Endothelial cell of umbilical vein (primary cell): ENCODE data around the gene KCNK1. TPM values are rescaled to one million over a fixed set of nuclear protein-coding genes. Genes with fewer than 3 reads are reported as not detected.

ENCODE experiments used
- BruUV-seq: library from RNA; stranded (reverse); fragments of 400-500 nt; replicated peaks from 2 replicates; lab custom pipeline; 2021; lab: Mats Ljungman, UMichigan
- CTCF ChIA-PET: fragments of 300-600, 350-600 bp; sonication (Branson Sonifier 250); formaldehyde crosslinking; loops from one replicate; lab custom pipeline; 2021; ENCODE audit warnings: antibody characterized with exemption, inconsistent platforms; lab: Charles Lee
- POLR2A ChIA-PET: fragments of 300-600, 350-600 bp; sonication (Branson Sonifier 250); formaldehyde crosslinking; loops from one replicate; lab custom pipeline; 2021; ENCODE audit warnings: antibody characterized with exemption, inconsistent platforms; lab: Charles Lee
- DNase-seq: peaks from one replicate; pipeline ENCODE4 v3.0.0-alpha.2; 2011; ENCODE audit warnings: low read depth, low spot score
- FAIRE-seq: peaks from 2 replicates; lab custom pipeline; 2011; peaks lifted over from hg19 to GRCh38; lab: Jason Lieb, UNC
- H2AFZ ChIP-seq: 2 replicates; pipeline ENCODE4 v1.6.0; 2012; ENCODE audit warnings: low read depth, low read length, control low read depth, inconsistent platforms
- H3K27ac ChIP-seq: 2 replicates; pipeline ENCODE4 v1.5.1; 2011; ENCODE audit warnings: low read depth, mild to moderate bottlenecking, control low read depth, low read length, moderate library complexity; ENCODE audit not compliant: insufficient read depth
- H3K27me3 ChIP-seq, 2 experiments: 2 replicates each; pipeline versions ENCODE4 v1.6.0 to v1.6.1; 2011; ENCODE audit warnings: low read length in 2 of 2, mixed read lengths in 1 of 2; ENCODE audit not compliant: control insufficient read depth in 2 of 2, insufficient read depth in 2 of 2
- H3K36me3 ChIP-seq, 2 experiments: 2 replicates in 1 of 2; 3 replicates in 1 of 2; pipeline ENCODE4 v1.5.1; 2011; ENCODE audit warnings: low read length in 2 of 2, mild to moderate bottlenecking in 1 of 2, moderate library complexity in 1 of 2; ENCODE audit not compliant: control insufficient read depth in 2 of 2, insufficient read depth in 2 of 2; ENCODE audit errors: extremely low read depth in 1 of 2
- H3K4me1 ChIP-seq: 3 replicates; pipeline ENCODE4 v1.5.1; 2011; ENCODE audit warnings: mild to moderate bottlenecking, low read length; ENCODE audit not compliant: control insufficient read depth, insufficient read depth; ENCODE audit errors: extremely low read depth
- H3K4me2 ChIP-seq: 2 replicates; pipeline ENCODE4 v1.6.1; 2011; ENCODE audit warnings: low read length, control low read depth, mixed read lengths; ENCODE audit not compliant: insufficient read depth
- H3K4me3 ChIP-seq, 3 experiments: fragments of 200-600 bp in 1 of 3; sonication (generic), shearing (Covaris generic) in 1 of 3; replicated peaks in 1 of 3; 2 replicates each; pipeline ENCODE4 v1.5.1; 2011 to 2016; ENCODE audit warnings: control low read depth in 3 of 3, low read length in 3 of 3, mild to moderate bottlenecking in 2 of 3, inconsistent platforms in 1 of 3, low read depth in 1 of 3, moderate library complexity in 1 of 3; ENCODE audit not compliant: insufficient read depth in 1 of 3
- H3K79me2 ChIP-seq: 2 replicates; pipeline ENCODE4 v1.6.0; 2012; ENCODE audit warnings: low read length, inconsistent platforms; ENCODE audit not compliant: control insufficient read depth, insufficient read depth
- H3K9ac ChIP-seq: replicated peaks from 2 replicates; pipeline ENCODE3; 2011; ENCODE audit warnings: low read length, control low read depth; ENCODE audit not compliant: insufficient read depth; ENCODE audit errors: extremely low read depth
- H3K9me1 ChIP-seq: replicated peaks from 3 replicates; pipeline ENCODE4 v1.6.0; 2011; ENCODE audit warnings: mild to moderate bottlenecking, low read length; ENCODE audit not compliant: control insufficient read depth, insufficient read depth; ENCODE audit errors: extremely low read depth
- H3K9me3 ChIP-seq: replicated peaks from 2 replicates; pipeline ENCODE4 v1.5.1; 2012; ENCODE audit warnings: low read length, inconsistent platforms; ENCODE audit not compliant: control insufficient read depth, insufficient read depth
- H4K20me1 ChIP-seq: replicated peaks from 2 replicates; pipeline ENCODE3; 2011; ENCODE audit warnings: mild to moderate bottlenecking, low read length; ENCODE audit not compliant: control insufficient read depth, insufficient read depth; ENCODE audit errors: extremely low read depth
- CTCF ChIP-seq, 2 donors: IDR thresholded peaks; 1 replicate in 1 of 2; 2 replicates in 1 of 2; pipeline ENCODE4 v1.5.1; 2011; ENCODE audit warnings: low read length in 2 of 2, mild to moderate bottlenecking in 2 of 2, moderate library complexity in 2 of 2, control low read depth in 1 of 2, inconsistent platforms in 1 of 2, low read depth in 1 of 2; ENCODE audit not compliant: insufficient read depth in 1 of 2; ENCODE audit errors: extremely low read depth in 1 of 2
- EZH2 ChIP-seq: IDR thresholded peaks from 2 replicates; pipeline ENCODE4 v1.6.1; 2012; ENCODE audit warnings: borderline replicate concordance, low read depth, mild to moderate bottlenecking, moderate library complexity, low read length, inconsistent platforms; ENCODE audit not compliant: severe bottlenecking
- FOS ChIP-seq: IDR thresholded peaks from 2 replicates; pipeline ENCODE4 v1.6.1; 2011; ENCODE audit warnings: mild to moderate bottlenecking, low read length, moderate library complexity, borderline replicate concordance; ENCODE audit not compliant: insufficient read depth
- GATA2 ChIP-seq: IDR thresholded peaks from 2 replicates; pipeline ENCODE4 v1.7.0; 2011; ENCODE audit warnings: low read depth, mild to moderate bottlenecking, moderate library complexity, mixed read lengths, low read length; ENCODE audit not compliant: insufficient read length, insufficient read depth
- JUN ChIP-seq: IDR thresholded peaks from 2 replicates; pipeline ENCODE4 v1.6.1; 2011; ENCODE audit warnings: borderline replicate concordance, low read depth; ENCODE audit not compliant: insufficient read length, insufficient read depth
- MAX ChIP-seq: IDR thresholded peaks from 2 replicates; pipeline ENCODE4 v1.6.1; 2011; ENCODE audit not compliant: insufficient read depth, insufficient read length
- MYC ChIP-seq: IDR thresholded peaks from one replicate; pipeline ENCODE4 v1.6.1; 2011; ENCODE audit warnings: mild to moderate bottlenecking, low read depth, low read length
- POLR2A ChIP-seq: IDR thresholded peaks from 2 replicates; pipeline ENCODE4 v1.6.1; 2012; ENCODE audit warnings: low read depth, mild to moderate bottlenecking, control low read depth, low read length
- POLR2AphosphoS5 ChIP-seq: IDR thresholded peaks from 2 replicates; pipeline ENCODE4 v1.6.1; 2012; ENCODE audit warnings: low read depth, mild to moderate bottlenecking, control low read depth, low read length, moderate library complexity; ENCODE audit not compliant: insufficient read depth
- dilution Hi-C: fragments of 300-500 bp; cut with MboI; formaldehyde crosslinking; loops from one replicate; pipeline ENCODE4 v1.15.0; 2019; ENCODE audit warnings: low sequenced_read_pairs; ENCODE audit not compliant: extremely low pct_ligation_motif_present
- intact Hi-C: fragments of 100-400 bp; cut with micrococcal nuclease; formaldehyde crosslinking; loops from one replicate; pipeline ENCODE4 v1.10.0; 2022
- polyA plus RNA-seq, 4 experiments: library from polyadenylated mRNA; depleted of rRNA in 3 of 4; stranded (reverse) in 3 of 4; unstranded in 1 of 4; fragments of >200 nt; gene quantifications; 2 replicates each; pipeline versions ENCODE4 v1.2.1 to v1.2.3, GENCODE V29; 2011 to 2012; ENCODE audit warnings: missing spikeins in 1 of 4
- total RNA-seq: library from RNA; stranded (reverse); gene quantifications from 2 replicates; pipeline ENCODE4 v1.2.3, GENCODE V29; 2021

Gene KCNK1
- total and polyA plus RNA-seq, 2 donors (not counting 3 experiments of a cell fraction or from before 2014, with no cell fraction given), result 0.83 to 2.8 TPM

GRCh38 chr1:233615571-233615970, 1.7 kb downstream of the KCNK1 start:
- DNase-seq (no peak), FAIRE-seq (no peak)
- intact Hi-C loops, result no loop called here
- no TSS peak for BruUV-seq
- TF ChIP-seq EZH2 (no peak), POLR2AphosphoS5 (no peak), FOS (no peak), POLR2A (no peak), CTCF (IDR thresholded peaks at IDR 0.05; ENCODE audit: extremely low read depth in 1 of 2, insufficient read depth in 1 of 2, low read depth in 1 of 2, low read length in 2 of 2) (no peak), MAX (no peak)
- H4K20me1 ChIP-seq, result no peaks in the 10 kb centered on the region
- H3K27me3 ChIP-seq, result peaks cover 3 to 10% of the 10 kb centered on the region in 2 experiments
- CTCF ChIA-PET, result no interaction called here
- H3K4me2 ChIP-seq, result no peak overlapping the region
- H3K9me3 ChIP-seq, result no peaks in the 10 kb centered on the region
- H2AFZ ChIP-seq, result no peak overlapping the region
- H3K4me1 ChIP-seq, result peaks cover 5% of the 10 kb centered on the region
- H3K4me3 ChIP-seq, result no peak overlapping the region
- dilution Hi-C loops, result no loop called here
- H3K36me3 ChIP-seq, result no peaks in the 10 kb centered on the region
- no peak overlapping the region for H3K27ac ChIP-seq
- no peak overlapping the region for H3K9ac ChIP-seq
- POLR2A ChIA-PET, result no interaction called here
- no peaks in the 10 kb centered on the region for H3K9me1 ChIP-seq
- H3K79me2 ChIP-seq, result no peaks in the 10 kb centered on the region

- Histone ChIP-seq H3K9me3 (no peaks in the 10 kb centered on the region), H3K36me3 (no peaks in the 10 kb centered on the region), H3K4me1 (peaks cover 5% of the 10 kb centered on the region), H3K79me2 (no peaks in the 10 kb centered on the region), H2AFZ (no peak overlapping the region), H4K20me1 (no peaks in the 10 kb centered on the region), H3K27ac (no peak overlapping the region), H3K9ac (no peak overlapping the region), H3K4me3 (no peak overlapping the region), H3K9me1 (no peaks in the 10 kb centered on the region), H3K27me3 (peaks cover 3 to 7% of the 10 kb centered on the region in 2 experiments), H3K4me2 (no peak overlapping the region)
- TF ChIP-seq GATA2, result no peak
- TF ChIP-seq EZH2, result no peak
- no peak for TF ChIP-seq POLR2AphosphoS5
- TF ChIP-seq FOS, result no peak
- no peak for TF ChIP-seq MAX
- TF ChIP-seq MYC, result no peak
- no peak for TF ChIP-seq JUN
- TF ChIP-seq CTCF (IDR thresholded peaks at IDR 0.05; ENCODE audit: extremely low read depth in 1 of 2, insufficient read depth in 1 of 2, low read depth in 1 of 2, low read length in 2 of 2), result no peak
- no peak for TF ChIP-seq POLR2A
- no TSS peak for BruUV-seq
- FAIRE-seq (no peak), DNase-seq (no peak)
- dilution Hi-C loops, result no loop called here
- intact Hi-C loops, result no loop called here
- POLR2A ChIA-PET, result no interaction called here
- CTCF ChIA-PET, result no interaction called here
Observed at GRCh38 chr1:233617025-233617424, 3.1 kb downstream of the KCNK1 start.
